DOHH2 (cell line): ENCODE data around the gene SLC8B1.

ENCODE experiments used
- H3F3A ChIP-seq: fragments of 200-600 bp; sonication (generic), shearing (Covaris generic); 2 replicates; pipeline ENCODE4 v1.6.0; 2016; ENCODE audit warnings: antibody characterized with exemption, mild to moderate bottlenecking; ENCODE audit not compliant: control insufficient read depth, insufficient read depth
- H3K27ac ChIP-seq: fragments of 200-600 bp; sonication (generic); 2 replicates; pipeline ENCODE4 v1.5.1; 2014; ENCODE audit warnings: low read depth, mild to moderate bottlenecking, low read length, moderate library complexity
- H3K27me3 ChIP-seq: fragments of 200-600 bp; sonication (generic); 2 replicates; pipeline ENCODE4 v1.6.1; 2014; ENCODE audit warnings: mild to moderate bottlenecking, low read length, mixed read lengths; ENCODE audit not compliant: control insufficient read depth
- H3K36me3 ChIP-seq: fragments of 200-600 bp; sonication (generic); 2 replicates; pipeline ENCODE4 v1.6.1; 2014; ENCODE audit warnings: mild to moderate bottlenecking, low read length, moderate library complexity, mixed read lengths; ENCODE audit not compliant: control insufficient read depth
- H3K4me1 ChIP-seq: fragments of 200-600 bp; sonication (generic); 2 replicates; pipeline ENCODE4 v1.6.1; 2014; ENCODE audit warnings: mild to moderate bottlenecking, low read length, mixed read lengths; ENCODE audit not compliant: control insufficient read depth
- H3K4me2 ChIP-seq: fragments of 200-600 bp; sonication (generic); 2 replicates; pipeline ENCODE4 v1.6.0; 2014; ENCODE audit warnings: mild to moderate bottlenecking, low read length, moderate library complexity
- H3K4me3 ChIP-seq: fragments of 200-600 bp; sonication (generic); 2 replicates; pipeline ENCODE4 v1.5.1; 2014; ENCODE audit warnings: mild to moderate bottlenecking, low read length, mixed read lengths
- H3K79me2 ChIP-seq: fragments of 200-600 bp; sonication (generic); 2 replicates; pipeline ENCODE4 v1.6.1; 2014; ENCODE audit warnings: mild to moderate bottlenecking, low read length, mixed read lengths; ENCODE audit not compliant: control insufficient read depth
- H3K9me2 ChIP-seq: fragments of 200-600 bp; sonication (generic); replicated peaks from 2 replicates; pipeline ENCODE4 v1.6.1; 2014; ENCODE audit warnings: mild to moderate bottlenecking, low read length, mixed read lengths; ENCODE audit not compliant: control insufficient read depth
- H3K9me3 ChIP-seq: fragments of 200-600 bp; sonication (generic); 2 replicates; pipeline ENCODE4 v1.6.1; 2014; ENCODE audit warnings: antibody characterized with exemption, low read length, mixed read lengths; ENCODE audit not compliant: control insufficient read depth, insufficient read depth
- H4K20me1 ChIP-seq: fragments of 200-600 bp; sonication (generic); 2 replicates; pipeline ENCODE4 v1.6.0; 2014; ENCODE audit warnings: low read depth, mild to moderate bottlenecking, antibody characterized with exemption, low read length, moderate library complexity; ENCODE audit not compliant: control insufficient read depth, insufficient read depth
- EZH2phosphoT487 ChIP-seq: fragments of 200-600 bp; sonication (generic); IDR thresholded peaks from 2 replicates; pipeline ENCODE4 v1.6.1; 2017; ENCODE audit warnings: borderline replicate concordance, mild to moderate bottlenecking, antibody characterized with exemption, low read length, moderate library complexity, mixed read lengths
- TF ChIP-seq, protein P1 (sequence below): fragments of 200-600 bp; sonication (generic); IDR thresholded peaks from one replicate; pipeline ENCODE4 v1.5.1; 2014; ENCODE audit warnings: antibody characterized with exemption, mild to moderate bottlenecking, low read depth, low read length; ENCODE audit not compliant: poor library complexity, severe bottlenecking

SLC8B1 gene

DNA sequence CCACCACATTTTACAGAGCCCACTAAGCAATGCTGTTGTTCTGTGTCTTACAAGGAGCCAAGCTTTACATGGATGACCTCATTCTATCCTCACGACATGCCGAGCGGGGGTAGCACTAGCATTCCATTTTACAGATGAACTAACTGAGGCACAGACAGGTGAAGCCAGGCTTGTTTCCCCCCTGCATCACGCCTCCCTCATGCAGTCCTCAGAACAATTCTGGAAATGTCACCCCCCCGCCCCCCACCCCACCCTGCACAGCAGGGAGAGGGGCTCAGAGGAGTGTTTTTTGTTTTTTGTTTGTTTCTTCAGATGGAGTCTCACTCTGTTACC lies 1.5 kb downstream of the SLC8B1 start:
- Histone ChIP-seq H3K4me3 (peak overlapping the region; percentile 86; the same call in 1 of the 2 replicates), H3K27ac (no peak overlapping the region), H3K9me2 (no peaks in the 10 kb centered on the region), H3K9me3 (no peaks in the 10 kb centered on the region), H3K4me1 (peaks cover 23% of the 10 kb centered on the region), H3F3A (no peaks in the 10 kb centered on the region; the same call in 1 of the 2 replicates), H3K27me3 (peaks cover 7% of the 10 kb centered on the region; the same call in 1 of the 2 replicates), H3K4me2 (peak overlapping the region; percentile 66), H3K79me2 (peaks cover 13% of the 10 kb centered on the region), H3K36me3 (peaks cover 24% of the 10 kb centered on the region), H4K20me1 (no peaks in the 10 kb centered on the region)
- TF ChIP-seq, protein P1, sequence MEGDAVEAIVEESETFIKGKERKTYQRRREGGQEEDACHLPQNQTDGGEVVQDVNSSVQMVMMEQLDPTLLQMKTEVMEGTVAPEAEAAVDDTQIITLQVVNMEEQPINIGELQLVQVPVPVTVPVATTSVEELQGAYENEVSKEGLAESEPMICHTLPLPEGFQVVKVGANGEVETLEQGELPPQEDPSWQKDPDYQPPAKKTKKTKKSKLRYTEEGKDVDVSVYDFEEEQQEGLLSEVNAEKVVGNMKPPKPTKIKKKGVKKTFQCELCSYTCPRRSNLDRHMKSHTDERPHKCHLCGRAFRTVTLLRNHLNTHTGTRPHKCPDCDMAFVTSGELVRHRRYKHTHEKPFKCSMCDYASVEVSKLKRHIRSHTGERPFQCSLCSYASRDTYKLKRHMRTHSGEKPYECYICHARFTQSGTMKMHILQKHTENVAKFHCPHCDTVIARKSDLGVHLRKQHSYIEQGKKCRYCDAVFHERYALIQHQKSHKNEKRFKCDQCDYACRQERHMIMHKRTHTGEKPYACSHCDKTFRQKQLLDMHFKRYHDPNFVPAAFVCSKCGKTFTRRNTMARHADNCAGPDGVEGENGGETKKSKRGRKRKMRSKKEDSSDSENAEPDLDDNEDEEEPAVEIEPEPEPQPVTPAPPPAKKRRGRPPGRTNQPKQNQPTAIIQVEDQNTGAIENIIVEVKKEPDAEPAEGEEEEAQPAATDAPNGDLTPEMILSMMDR: no peak
- no peak for TF ChIP-seq EZH2phosphoT487

GRCh38 chr12:113332688-113333417 lies 2.1 kb downstream of the SLC8B1 start:
- no peaks in the 10 kb centered on the region for H3K9me3 ChIP-seq
- peaks cover 7% of the 10 kb centered on the region; the same call in 1 of the 2 replicates for H3K27me3 ChIP-seq
- H3K79me2 ChIP-seq: peaks cover 13% of the 10 kb centered on the region
- no peaks in the 10 kb centered on the region for H4K20me1 ChIP-seq
- H3K9me2 ChIP-seq: no peaks in the 10 kb centered on the region
- H3K4me1 ChIP-seq: peaks cover 23% of the 10 kb centered on the region
- no peak overlapping the region for H3K27ac ChIP-seq
- TF ChIP-seq EZH2phosphoT487: no peak
- H3K4me2 ChIP-seq: peak overlapping the region; percentile 66
- peaks cover 24% of the 10 kb centered on the region for H3K36me3 ChIP-seq
- H3K4me3 ChIP-seq: peak overlapping the region; percentile 86; the same call in 1 of the 2 replicates
- no peaks in the 10 kb centered on the region; the same call in 1 of the 2 replicates for H3F3A ChIP-seq

DNA sequence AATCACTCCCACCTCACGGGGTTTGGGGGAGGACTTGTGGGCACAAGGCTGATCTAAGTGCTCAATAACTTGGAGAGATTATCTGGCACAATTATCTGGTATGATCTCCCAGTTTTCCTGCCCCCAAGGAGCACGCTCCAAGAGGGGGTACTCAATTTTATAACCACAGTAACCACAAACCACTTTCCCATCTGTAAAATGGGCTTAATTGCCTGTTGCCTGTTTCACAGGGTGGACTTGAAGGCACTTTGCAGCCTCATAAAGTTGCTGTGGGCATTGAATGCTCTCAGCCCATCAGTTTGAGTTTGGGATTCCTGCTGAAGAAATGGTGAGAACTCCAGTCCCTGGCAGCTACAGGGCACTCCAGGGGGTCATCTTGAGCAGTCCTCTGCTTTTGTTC lies 4.4 kb downstream of the SLC8B1 start:
- H3K9me3 ChIP-seq: no peaks in the 10 kb centered on the region
- no peaks in the 10 kb centered on the region for H4K20me1 ChIP-seq
- H3K4me1 ChIP-seq: peaks cover 23% of the 10 kb centered on the region
- TF ChIP-seq, protein P1: no peak
- no peak for TF ChIP-seq EZH2phosphoT487
- H3K4me3 ChIP-seq: no peak overlapping the region
- no peaks in the 10 kb centered on the region; the same call in 1 of the 2 replicates for H3F3A ChIP-seq
- H3K27me3 ChIP-seq: no peaks in the 10 kb centered on the region
- no peaks in the 10 kb centered on the region for H3K9me2 ChIP-seq
- H3K36me3 ChIP-seq: peaks cover 24% of the 10 kb centered on the region
- no peak overlapping the region for H3K27ac ChIP-seq
- H3K4me2 ChIP-seq: no peak overlapping the region
- peaks cover 13% of the 10 kb centered on the region for H3K79me2 ChIP-seq

DNA sequence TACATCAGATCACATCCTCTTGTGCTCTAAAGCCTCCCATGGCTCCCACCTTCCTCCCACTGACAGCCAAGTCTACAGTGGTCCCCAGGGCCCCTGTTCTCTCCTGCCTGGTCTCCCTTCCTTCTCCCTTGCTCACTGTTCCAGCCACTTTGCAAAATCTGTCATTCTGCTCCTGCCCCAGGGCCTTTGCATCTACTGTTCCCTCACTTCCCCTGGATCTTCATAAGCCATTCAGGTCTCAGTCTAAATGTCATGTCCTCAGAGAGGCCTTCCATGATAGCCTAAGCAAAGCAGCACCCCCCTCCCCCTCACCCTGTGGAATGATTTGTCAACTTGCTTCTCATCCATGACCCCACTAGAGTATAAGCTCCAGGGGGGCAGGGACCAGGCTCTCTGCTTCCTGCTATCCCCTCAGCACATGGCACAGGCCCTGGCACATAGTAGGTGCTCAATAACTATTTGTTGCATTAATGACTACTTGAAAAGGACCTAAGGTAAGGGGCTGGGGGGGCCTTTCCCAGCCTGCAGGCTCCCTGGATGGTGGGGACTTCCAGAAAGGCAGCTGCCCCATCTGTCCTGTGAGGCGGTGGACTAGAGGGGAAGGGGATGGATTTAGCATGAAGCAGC lies 5.0 kb downstream of the SLC8B1 start:
- Histone ChIP-seq H3K79me2 (peaks cover 13% of the 10 kb centered on the region), H3K36me3 (peaks cover 24% of the 10 kb centered on the region), H3K27me3 (no peaks in the 10 kb centered on the region), H3F3A (no peaks in the 10 kb centered on the region; the same call in 1 of the 2 replicates), H3K9me2 (no peaks in the 10 kb centered on the region), H3K27ac (no peak overlapping the region), H3K4me3 (no peak overlapping the region), H3K9me3 (no peaks in the 10 kb centered on the region), H4K20me1 (no peaks in the 10 kb centered on the region), H3K4me1 (peaks cover 23% of the 10 kb centered on the region), H3K4me2 (no peak overlapping the region)
- TF ChIP-seq, protein P1: no peak
- TF ChIP-seq EZH2phosphoT487: no peak
